ELF-1 (cell line): ENCODE measurements around the gene NPR2.

Experiments
- DNase-seq: peaks from one replicate; pipeline ENCODE4 v3.0.0-alpha.2; 2016; ENCODE audit warnings: low read depth, low spot score

NPR2 gene

GRCh38 chr9:35763803-35764202 is 27.6 kb upstream of the NPR2 start:
- DNase-seq, result no peak

- no peak for DNase-seq
Observed at GRCh38 chr9:35766997-35767396, 24.4 kb upstream of the NPR2 start.

GRCh38 chr9:35767458-35767857 is 23.9 kb upstream of the NPR2 start:
- DNase-seq, result no peak

GRCh38 chr9:35769763-35770162 is 21.6 kb upstream of the NPR2 start:
- no peak for DNase-seq

- no peak for DNase-seq
Observed at GRCh38 chr9:35771075-35771433, 20.3 kb upstream of the NPR2 start.

- DNase-seq, result no peak
Observed at GRCh38 chr9:35771534-35771933, 19.9 kb upstream of the NPR2 start.

- DNase-seq, result no peak
Observed at GRCh38 chr9:35771943-35772342, 19.4 kb upstream of the NPR2 start.

GRCh38 chr9:35774907-35775635 is 16.3 kb upstream of the NPR2 start:
- DNase-seq, result peak; percentile 8

- no peak for DNase-seq
Observed at GRCh38 chr9:35776018-35776417, 15.4 kb upstream of the NPR2 start.

- DNase-seq, result no peak
Observed at GRCh38 chr9:35778496-35778895, 12.9 kb upstream of the NPR2 start.

- no peak for DNase-seq
Observed at GRCh38 chr9:35781066-35781465, 10.3 kb upstream of the NPR2 start.

GRCh38 chr9:35783418-35783817 is 8.0 kb upstream of the NPR2 start:
- DNase-seq, result no peak

GRCh38 chr9:35789541-35789940 is 1.9 kb upstream of the NPR2 start:
- no peak for DNase-seq

- DNase-seq, result no peak
Observed at GRCh38 chr9:35790025-35790384, 1.4 kb upstream of the NPR2 start.

- peak; percentile 86 for DNase-seq
Observed at GRCh38 chr9:35790385-35791296, 750 bp upstream of the NPR2 start.

GRCh38 chr9:35792024-35792813 is 828 bp downstream of the NPR2 start:
- no peak for DNase-seq

GRCh38 chr9:35792826-35793225 is 1.4 kb downstream of the NPR2 start:
- no peak for DNase-seq

- no peak for DNase-seq
Observed at GRCh38 chr9:35793461-35793860, 2.1 kb downstream of the NPR2 start.

- no peak for DNase-seq
Observed at GRCh38 chr9:35795695-35796094, 4.3 kb downstream of the NPR2 start.

- no peak for DNase-seq
Observed at GRCh38 chr9:35797311-35798109, 6.1 kb downstream of the NPR2 start.

GRCh38 chr9:35798658-35799374 is 7.4 kb downstream of the NPR2 start:
- peak; percentile 34 for DNase-seq
